DOHH2 (cell line): Measurements from ENCODE around the gene GPC6.

Source experiments
- CTCF ChIP-seq: fragments of 200-600 bp; sonication (generic); IDR thresholded peaks from one replicate; pipeline ENCODE4 v1.5.1; 2014; ENCODE audit warnings: antibody characterized with exemption, mild to moderate bottlenecking, low read depth, low read length; ENCODE audit not compliant: poor library complexity, severe bottlenecking
- EZH2phosphoT487 ChIP-seq: fragments of 200-600 bp; sonication (generic); IDR thresholded peaks from 2 replicates; pipeline ENCODE4 v1.6.1; 2017; ENCODE audit warnings: borderline replicate concordance, mild to moderate bottlenecking, antibody characterized with exemption, low read length, moderate library complexity, mixed read lengths

- no peak for TF ChIP-seq CTCF
- no peak for TF ChIP-seq EZH2phosphoT487
These were observed 525.9 kb downstream of the GPC6 start for GRCh38 chr13:93752541-93752940.
